Hepatocyte (in vitro differentiated cells): ENCODE data around the gene MYO18B.

ENCODE experiments used
- EZH2 ChIP-seq: fragments of 200-600 bp; sonication (generic); IDR thresholded peaks from 2 replicates; pipeline ENCODE4 v1.6.1; 2016; ENCODE audit warnings: antibody characterized with exemption, mild to moderate bottlenecking, borderline replicate concordance
- TF ChIP-seq, protein P1 (sequence below): fragments of 200-600 bp; sonication (generic); IDR thresholded peaks from 2 replicates; pipeline ENCODE4 v1.5.1; 2016; ENCODE audit warnings: antibody characterized with exemption, mild to moderate bottlenecking; ENCODE audit not compliant: poor library complexity

- TF ChIP-seq, protein P1, sequence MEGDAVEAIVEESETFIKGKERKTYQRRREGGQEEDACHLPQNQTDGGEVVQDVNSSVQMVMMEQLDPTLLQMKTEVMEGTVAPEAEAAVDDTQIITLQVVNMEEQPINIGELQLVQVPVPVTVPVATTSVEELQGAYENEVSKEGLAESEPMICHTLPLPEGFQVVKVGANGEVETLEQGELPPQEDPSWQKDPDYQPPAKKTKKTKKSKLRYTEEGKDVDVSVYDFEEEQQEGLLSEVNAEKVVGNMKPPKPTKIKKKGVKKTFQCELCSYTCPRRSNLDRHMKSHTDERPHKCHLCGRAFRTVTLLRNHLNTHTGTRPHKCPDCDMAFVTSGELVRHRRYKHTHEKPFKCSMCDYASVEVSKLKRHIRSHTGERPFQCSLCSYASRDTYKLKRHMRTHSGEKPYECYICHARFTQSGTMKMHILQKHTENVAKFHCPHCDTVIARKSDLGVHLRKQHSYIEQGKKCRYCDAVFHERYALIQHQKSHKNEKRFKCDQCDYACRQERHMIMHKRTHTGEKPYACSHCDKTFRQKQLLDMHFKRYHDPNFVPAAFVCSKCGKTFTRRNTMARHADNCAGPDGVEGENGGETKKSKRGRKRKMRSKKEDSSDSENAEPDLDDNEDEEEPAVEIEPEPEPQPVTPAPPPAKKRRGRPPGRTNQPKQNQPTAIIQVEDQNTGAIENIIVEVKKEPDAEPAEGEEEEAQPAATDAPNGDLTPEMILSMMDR: no peak
- no peak for TF ChIP-seq EZH2
Observed at GRCh38 chr22:25996669-25997068, 254.7 kb downstream of the MYO18B start.
